Transverse colon (tissue), 4 donors: Measurements from ENCODE around the gene SLC39A7.

Experiments
- CTCF ChIP-seq, 5 experiments: fragments of 200-600 bp in 3 of 5; fragments of 450-650 bp in 2 of 5; sonication (generic) in 3 of 5; IDR thresholded peaks; 1 replicate in 2 of 5; 2 replicates in 3 of 5; pipeline ENCODE4 v1.5.1; 2016 to 2017; ENCODE audit warnings: antibody characterized with exemption in 5 of 5, inconsistent platforms in 3 of 5, mild to moderate bottlenecking in 2 of 5, moderate library complexity in 1 of 5
- POLR2A ChIP-seq: fragments of 450-650 bp; IDR thresholded peaks from one replicate; pipeline ENCODE4 v1.6.1; 2016; ENCODE audit warnings: antibody characterized with exemption, mild to moderate bottlenecking, moderate library complexity
- POLR2AphosphoS5 ChIP-seq, 3 donors: sonication (generic); formaldehyde crosslinking; IDR thresholded peaks; one replicate each; pipeline ENCODE4 v1.6.1; 2016; ENCODE audit warnings: antibody characterized with exemption in 3 of 3

- TF ChIP-seq POLR2AphosphoS5 (IDR thresholded peaks at IDR 0.05): no peak
- TF ChIP-seq CTCF (IDR thresholded peaks at IDR 0.05): peak in 1 of 5 experiments; percentile 39
- TF ChIP-seq POLR2A: no peak
These were observed 479 bp downstream of the SLC39A7 start for GRCh38 chr6:33201147-33201545.
